GM21447 (cell line): ENCODE measurements around the gene HJURP.
"Not testable (repeated sequence)": the region's sequence is repeated elsewhere in the genome, so short reads cannot be mapped to it uniquely, and the experiment has no call there.

Source experiments
- ATAC-seq: cut with Tn5 transposase; IDR thresholded peaks from one replicate; pipeline ENCODE4 v1.9.1; 2021; ENCODE audit not compliant: unreplicated experiment

Gene HJURP, protein sequence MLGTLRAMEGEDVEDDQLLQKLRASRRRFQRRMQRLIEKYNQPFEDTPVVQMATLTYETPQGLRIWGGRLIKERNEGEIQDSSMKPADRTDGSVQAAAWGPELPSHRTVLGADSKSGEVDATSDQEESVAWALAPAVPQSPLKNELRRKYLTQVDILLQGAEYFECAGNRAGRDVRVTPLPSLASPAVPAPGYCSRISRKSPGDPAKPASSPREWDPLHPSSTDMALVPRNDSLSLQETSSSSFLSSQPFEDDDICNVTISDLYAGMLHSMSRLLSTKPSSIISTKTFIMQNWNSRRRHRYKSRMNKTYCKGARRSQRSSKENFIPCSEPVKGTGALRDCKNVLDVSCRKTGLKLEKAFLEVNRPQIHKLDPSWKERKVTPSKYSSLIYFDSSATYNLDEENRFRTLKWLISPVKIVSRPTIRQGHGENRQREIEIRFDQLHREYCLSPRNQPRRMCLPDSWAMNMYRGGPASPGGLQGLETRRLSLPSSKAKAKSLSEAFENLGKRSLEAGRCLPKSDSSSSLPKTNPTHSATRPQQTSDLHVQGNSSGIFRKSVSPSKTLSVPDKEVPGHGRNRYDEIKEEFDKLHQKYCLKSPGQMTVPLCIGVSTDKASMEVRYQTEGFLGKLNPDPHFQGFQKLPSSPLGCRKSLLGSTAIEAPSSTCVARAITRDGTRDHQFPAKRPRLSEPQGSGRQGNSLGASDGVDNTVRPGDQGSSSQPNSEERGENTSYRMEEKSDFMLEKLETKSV

DNA sequence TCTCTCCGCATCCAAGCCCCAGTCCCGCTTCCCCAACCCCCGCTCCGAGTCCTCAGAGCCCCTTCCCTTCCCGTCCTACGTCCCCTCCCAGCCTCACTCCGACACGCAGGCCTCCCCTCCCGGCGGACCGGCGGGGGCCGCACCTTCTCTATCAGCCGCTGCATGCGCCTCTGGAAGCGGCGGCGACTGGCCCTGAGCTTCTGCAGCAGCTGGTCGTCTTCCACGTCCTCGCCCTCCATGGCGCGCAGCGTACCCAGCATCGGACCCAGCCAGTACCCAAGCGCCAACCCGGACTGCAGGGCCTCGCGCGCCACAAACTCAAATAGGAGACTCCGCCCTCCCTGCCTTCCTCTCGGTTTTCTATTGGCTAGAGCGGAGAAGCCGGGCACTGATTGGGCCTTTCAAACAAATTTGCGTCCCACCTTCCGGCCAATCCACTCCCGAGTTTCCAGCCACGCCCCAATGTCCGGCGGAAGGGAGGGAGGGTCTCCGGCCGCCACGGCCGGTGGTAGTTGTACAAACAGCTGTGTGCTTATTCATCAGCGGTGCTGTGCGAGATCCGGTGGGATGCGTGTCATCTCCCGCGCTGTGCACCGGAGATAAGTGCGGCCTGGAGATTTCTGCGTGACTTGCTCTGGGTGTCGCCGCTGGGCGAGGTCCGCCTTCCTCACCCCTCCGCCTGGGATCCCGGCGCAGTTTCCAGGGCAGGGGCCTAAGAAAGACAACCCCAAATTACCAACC lies at the start of gene HJURP:
Gene HJURP (minus strand): TSS at position 295 of the 741 bp plus-strand sequence. CDS start 35 bp downstream, at position 260.
- ATAC-seq = peak; percentile 97

DNA sequence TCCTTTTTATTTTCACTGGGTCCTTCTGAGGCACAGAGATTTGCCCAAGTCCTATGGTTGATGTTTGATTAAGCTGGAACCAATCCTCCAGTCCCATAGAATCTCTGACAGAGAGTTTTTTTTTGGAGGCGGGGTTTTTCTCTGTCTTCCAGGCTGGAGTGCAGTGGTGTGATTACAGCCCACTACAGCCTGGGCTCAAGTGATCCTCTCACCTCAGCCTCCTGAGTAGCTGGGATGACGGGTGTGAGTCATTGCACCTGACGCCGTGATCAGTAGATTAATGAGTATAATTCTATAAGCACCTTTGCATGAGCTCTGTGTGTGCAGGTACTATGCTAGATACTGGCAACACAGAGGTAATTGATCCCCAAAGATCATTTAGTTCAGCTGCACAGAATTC lies 47.5 kb upstream of the HJURP start:
- ATAC-seq = no peak

DNA sequence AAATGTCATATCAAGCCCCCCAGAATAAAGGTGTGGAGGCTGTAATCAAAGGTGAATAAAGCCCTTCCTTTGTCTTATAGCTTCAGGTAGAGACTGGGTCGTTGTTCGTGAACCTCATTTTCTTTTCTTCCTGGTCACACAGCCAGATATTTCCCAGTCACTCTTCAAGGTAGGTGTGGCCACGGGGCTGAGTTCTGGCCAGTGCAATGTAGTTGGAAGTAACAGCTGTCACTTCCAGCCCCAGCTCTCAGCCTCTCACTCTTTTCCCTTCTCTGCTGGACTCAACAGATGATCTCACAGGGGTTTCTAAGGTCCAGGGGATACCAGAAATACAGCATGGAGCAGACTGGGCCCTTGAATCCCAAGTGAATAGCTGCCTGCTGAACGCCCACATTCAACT lies 47.0 kb upstream of the HJURP start:
- ATAC-seq = no peak

DNA sequence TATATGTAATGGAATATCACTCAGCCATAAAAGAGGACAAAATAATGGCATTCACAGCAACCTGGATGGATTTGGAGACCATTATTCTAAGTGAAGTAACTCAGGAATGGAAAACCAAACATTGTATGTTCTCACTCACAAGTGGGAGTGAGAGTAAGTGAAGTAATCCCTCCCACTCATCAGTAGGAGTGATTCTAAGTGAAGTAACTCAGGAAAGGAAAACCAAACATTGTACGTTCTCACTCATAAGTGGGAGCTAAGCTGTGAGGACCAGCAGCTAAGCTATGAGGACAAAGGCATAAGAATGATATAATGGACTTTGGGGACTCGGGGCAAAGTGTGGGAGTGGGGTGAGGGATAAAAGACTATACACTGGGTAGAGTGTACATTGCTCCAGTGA lies 41.9 kb upstream of the HJURP start:
- ATAC-seq = not testable (repeated sequence)

DNA sequence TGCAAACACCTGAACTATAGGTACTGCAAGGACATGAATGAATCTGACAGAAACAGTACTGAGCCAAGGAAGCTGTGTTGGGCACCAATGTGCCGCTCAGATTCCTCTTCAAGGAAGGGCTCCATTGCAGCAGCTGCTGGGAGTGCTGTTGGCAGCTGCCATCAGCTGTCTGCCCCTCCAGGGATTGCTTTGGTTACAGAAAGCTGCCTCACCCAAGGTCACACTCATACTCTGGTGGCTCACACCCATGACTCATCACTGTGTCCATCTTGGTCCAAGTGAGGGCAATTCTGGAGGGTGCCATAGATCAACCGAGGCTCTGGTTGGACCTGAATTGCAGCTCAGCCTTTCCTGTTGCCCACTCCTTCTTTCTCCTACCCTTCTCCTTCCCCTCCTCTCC lies 38.5 kb upstream of the HJURP start:
- ATAC-seq = no peak

DNA sequence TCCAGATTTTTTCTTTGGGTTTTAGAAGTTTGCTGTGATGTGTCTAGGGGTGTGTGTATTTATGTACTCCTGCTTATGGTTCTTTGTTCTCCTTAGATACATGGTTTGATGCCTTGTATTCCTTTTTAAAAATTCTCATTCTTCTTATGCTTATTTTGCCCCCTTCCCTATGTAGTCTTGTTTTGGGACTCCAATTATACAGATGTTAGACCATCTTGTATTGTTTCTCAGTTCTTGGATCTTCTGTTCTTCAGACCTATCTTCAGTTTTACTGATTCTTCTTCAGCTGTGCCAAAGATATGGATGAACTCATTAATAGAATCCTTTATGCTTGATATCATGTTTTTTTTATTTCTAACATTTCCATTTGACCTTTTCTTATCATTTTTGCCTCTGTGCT lies 28.0 kb upstream of the HJURP start:
- ATAC-seq = no peak

DNA sequence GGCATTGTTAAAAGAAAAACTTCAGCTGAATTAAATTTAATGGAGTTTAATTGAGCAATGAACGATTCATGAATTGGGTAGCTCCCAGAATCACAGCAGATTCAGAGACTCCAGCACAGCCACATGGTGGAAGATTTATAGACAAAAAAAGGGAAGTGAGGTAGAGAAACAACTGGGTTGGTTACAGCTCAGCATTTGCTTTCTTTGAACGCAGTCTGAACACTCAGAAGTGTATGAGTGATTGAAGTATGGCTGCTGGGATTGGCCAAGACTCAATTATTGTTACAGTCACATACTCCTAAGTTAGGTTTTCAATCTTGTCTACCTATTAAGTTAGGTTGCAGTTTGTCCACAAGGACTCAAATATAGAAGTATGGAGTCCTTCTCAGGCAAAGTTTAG lies 17.8 kb upstream of the HJURP start:
- not testable (repeated sequence) for ATAC-seq

DNA sequence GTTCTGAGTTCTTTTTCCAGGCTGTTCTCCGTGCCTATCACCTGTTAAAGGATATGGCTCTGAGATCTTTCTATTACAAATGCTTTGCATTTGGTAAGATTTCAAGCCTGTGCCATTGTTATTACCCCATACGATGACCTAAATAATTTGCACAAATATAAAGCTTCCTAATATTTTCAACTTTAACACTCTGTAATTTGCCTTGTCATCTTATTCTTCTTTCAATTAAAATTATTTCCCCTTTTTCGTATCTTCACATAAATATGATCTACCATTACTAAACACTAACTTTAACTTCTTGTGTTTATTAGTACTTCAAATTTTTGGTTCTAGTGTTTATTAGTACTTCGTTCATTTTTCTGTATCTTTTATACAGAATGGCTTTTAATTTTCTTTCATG lies 17.1 kb upstream of the HJURP start:
- ATAC-seq = no peak

DNA sequence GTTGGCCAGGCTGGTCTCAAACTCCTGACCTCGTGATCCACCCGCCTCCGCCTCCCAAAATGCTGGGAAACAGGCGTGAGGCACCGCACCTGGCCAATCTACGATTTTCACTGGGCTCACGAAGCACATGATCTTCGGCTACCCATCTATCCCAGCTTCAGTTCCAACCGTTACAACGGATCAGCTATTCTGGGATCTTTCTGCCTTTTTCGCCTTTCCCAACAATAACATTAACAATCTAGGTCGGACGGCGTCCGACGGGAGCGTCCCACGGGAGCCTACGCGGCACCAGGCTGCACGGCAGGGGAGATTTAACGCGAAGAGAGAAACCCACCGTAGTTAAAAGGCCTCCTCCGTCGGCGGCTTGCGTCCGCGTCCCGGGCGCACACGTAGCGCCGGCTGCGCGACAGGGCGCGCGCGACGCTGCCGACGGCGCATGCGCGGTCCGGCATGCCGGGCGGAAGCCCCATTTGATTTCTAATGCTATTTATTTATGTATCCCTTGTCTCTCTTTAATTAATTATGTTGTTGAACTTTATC lies 13.7 kb upstream of the HJURP start, which contains the start of gene MSL3B:
Gene MSL3B (minus strand): TSS at position 394 of the 540 bp plus-strand sequence.
- no peak for ATAC-seq

DNA sequence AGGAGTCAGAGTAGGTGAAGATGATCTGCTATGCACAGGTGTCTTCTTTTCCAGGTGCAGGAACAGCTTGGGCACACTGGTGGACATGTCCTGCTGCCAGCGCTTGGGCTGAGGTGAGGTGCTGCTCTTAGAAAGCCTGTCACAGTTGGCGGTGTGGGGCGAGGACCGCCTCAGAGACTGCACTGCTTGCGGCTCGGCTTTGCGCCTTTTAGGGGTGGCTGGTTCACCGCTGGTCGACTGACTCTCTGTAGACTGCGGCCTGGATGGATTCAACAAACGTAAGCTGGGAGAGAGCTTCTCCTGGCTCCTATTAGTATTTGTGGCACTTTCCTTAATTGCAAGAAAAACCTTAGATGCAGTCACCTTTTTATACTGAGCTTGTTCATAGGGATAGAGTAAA lies 12.1 kb upstream of the HJURP start:
- no peak for ATAC-seq

DNA sequence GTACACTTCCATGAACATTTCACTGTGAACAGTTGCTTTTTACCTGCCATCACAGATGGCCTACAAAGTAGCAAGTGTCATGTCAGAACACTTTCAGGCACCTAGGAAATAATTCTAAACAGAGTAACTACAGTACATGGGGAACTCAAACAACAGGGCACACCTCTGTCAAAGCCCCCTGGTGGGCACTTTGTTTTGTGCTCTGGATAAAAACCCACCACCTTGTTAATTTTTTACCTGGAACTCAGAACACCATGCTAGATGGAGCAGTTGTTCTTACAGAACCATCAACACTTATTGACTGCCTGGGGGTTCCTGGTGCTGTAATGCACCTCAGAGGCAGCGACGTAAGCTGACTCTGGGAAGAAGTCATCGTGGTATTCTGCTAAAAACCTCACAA lies 11.5 kb upstream of the HJURP start:
- no peak for ATAC-seq

DNA sequence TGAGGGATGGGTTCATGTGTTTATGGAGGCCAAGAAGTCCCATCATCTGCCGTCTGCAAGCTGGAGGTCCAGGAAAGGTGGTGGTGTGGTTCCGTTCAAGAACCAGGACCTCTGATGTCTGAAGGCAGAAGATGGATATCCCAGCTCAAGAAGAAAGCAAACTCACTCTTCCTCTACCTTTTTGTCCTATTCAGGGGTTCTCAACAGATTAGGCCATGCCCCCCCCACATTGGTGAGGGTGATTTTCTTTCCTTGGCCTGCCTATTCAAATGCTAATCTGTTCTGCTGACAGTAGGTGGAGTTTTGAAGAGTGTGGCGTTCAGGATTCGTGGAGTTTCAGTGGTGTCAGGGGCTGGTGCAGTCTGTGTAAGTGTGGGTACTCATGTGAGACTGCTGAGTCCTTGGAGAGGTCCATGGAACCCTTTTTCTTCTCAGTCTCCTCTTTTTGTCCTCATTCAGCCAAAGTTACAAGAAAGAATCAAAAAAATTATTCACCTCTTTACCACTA lies 8.0 kb upstream of the HJURP start:
- ATAC-seq = no peak

DNA sequence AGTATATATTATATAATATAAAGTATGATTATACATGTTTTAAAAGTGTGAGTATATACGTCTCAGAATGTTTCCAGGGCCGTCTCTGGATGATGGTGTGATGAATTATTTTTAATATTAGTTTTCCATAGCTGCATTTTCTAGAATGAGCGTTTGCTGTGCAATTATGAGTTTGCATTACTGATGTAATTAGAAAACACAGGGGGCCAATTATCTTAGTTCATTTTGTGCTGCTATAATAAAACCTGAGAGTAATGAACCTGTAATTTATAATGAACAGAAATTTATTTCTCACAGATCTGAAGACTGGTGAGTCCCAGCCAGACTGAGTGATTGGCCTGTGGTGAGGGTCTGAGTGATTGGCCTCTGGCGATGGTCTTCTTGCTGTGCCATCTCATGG lies 4.0 kb upstream of the HJURP start:
- ATAC-seq = no peak

DNA sequence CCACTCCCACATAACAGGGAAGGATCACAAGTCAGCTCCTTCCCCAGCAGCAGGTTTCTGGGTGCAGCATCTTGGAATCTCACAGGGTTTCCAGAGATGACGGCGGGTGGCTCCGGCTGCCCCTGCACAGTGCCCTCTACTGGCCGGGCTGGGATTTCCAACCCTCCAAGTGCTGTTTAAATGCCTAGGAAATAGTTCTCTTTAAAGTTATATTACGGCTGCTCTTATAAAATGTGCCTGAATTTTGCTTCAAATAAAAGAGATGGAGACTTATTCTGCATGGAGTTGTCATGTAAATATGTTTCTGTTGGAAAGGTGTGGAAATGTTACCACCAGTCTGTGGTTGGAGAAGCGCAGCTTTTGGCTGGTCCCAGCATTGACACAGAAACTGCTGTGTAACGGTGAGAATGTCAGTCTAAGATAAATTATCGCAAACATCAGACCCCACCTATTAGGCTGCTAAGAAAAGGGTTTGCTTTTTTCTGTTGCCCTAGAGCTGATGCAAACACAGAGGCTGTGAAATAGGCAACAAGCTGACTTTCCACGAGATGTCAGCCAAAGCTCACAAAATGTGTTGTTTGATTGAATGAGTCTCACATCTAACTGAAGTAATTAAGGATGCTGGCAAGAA lies 3.3 kb upstream of the HJURP start:
- no peak for ATAC-seq

DNA sequence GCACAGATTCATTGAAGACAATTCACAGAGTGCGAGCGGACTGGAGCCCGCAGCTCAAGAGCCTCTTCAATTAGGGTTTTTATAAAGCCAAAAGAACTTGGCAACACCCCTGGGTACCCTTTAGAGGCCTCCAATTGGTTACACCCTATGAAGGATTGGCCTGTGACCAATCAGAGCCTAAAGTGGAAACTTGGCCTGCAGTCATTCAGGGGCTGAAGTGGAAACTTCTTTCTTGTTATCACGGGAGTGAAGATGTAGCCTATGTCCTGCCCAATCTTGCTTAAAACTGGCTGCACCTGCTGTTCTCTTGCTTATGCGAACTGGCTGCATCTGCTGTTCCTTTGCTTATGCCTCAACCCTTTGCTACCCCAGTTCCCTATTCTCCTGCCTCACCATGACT lies 1.8 kb upstream of the HJURP start:
- ATAC-seq = no peak

DNA sequence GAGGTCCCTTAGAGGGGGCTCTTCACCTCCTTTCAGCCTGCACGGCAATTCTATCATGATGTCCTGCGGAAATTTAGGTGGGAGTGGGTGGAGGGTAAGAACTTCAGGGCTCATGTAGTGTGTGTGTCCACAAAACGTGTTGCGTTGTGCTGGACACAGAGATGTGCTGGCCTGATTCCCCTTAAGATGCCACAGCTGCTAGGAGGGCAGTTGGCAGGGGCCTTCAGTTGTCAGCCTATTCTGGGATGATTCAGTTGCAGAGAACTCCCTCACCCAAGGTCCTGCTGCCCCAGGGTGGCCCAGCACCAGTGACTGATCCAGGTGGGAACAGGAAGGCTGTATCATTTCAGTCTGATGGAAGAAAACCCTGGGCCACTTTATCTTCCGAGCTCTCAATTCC lies 1.0 kb upstream of the HJURP start:
- no peak for ATAC-seq

DNA sequence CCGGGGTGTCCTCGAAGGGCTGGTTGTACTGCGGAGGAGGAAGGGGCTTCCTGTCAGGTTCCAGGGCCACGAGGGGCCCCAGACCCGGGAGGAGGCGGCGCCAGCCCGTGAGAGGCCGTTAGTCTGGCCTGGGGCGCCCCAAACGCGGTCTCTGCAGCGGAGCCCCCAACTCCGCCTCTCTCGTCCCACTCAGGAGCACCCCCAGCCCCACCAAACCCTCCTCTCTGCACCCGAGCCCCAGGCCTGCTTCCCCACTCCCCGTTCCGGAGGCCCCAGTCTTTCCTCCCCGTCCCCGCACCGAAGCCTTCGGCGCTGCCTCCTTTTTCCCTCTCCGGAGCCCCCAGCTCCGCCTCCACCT lies 473 bp downstream of the HJURP start:
- ATAC-seq = no peak

DNA sequence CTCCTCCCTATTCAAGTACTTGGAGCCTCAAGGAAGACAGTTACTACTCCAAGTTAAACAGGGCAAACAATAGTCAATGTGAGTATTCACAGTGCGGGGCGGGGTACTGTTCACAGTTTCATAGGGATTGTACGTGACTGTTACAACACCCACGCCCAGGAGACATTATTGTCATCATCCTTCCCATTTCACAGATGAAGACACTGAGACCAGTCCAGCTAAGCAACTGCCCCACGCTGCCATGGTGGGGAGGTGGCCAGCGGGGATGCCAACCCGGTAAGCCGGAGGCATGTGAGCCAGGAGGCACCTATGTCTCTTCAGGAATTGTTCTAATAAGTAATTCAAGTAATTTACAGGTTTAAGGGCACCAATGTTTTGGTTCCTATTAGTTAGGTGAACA lies 982 bp downstream of the HJURP start:
- ATAC-seq = no peak

DNA sequence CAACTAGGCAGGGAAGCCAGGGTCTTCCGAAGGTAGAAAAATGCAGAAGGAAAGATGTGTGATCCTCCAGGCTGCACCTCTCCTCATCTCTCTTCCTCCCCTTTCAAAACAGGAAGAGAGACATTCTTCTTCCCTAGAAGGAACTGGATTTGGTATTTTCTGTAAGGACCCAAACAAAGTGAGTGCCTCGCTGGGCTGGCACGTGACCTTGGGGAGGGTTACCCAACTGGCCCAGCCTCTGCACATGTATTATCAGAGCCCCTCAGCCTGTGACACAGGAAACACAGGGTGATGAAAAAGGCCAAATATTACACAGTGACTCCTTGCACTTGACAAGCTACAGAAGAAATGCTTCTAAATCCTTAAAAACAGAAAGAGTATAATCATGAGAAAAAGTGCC lies 2.3 kb downstream of the HJURP start:
- no peak for ATAC-seq

DNA sequence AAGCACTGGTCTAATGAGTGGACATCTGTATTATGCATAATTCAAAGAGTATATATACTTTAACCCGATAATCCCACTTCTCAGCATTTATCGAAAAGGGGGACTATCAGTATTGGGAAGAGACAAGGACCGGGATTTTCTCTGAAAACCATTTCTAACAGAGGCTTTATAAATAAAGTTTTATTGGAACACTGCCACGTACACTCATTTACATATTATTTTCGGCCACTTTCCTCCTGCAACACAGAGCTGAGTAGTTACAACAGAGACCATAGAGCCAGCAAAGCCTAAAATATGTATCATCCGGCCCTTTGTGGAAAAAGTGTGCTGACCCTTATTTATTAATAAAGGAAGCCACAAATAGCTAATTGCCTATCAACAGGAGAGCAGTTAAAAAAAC lies 3.2 kb downstream of the HJURP start:
- no peak for ATAC-seq

DNA sequence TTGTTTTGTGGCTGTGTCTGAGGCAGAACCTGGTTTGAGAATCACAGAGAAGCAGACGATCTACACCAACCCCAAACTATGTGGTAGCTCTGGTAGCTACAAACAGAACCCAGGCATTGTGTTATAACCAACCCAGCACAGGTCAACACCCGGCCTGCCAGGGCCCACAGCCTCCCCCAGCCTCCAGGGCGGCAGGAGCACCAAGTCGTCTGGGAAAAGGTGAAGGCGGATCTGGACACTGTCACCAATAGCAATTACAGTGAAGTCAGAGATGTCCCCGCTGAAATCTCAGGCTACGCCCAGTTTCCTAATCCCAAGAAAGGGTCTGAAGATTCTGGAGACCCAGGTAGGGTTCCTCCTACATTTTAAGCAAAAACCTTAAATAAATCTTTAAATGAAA lies 3.6 kb downstream of the HJURP start:
- ATAC-seq = no peak
